Lower lobe of right lung (tissue), 2 donors: ENCODE data around the gene ATG12. TPM values are rescaled to one million over a fixed set of nuclear protein-coding genes. Genes with fewer than 3 reads are reported as not detected.
A peak's percentile ranks its signal among the peaks of the same experiment; 100 is the strongest.
"Not testable (repeated sequence)": the region's sequence is repeated elsewhere in the genome, so short reads cannot be mapped to it uniquely, and the experiment has no call there.

Experiments used
- ATAC-seq, 2 donors: fragments of 200-7000 bp; cut with Tn5 transposase; one replicate each; pipeline ENCODE4 v1.9.1; 2020 to 2022; ENCODE audit warnings: mild to moderate bottlenecking in 2 of 2, moderate library complexity in 2 of 2
- DNase-seq: peaks from one replicate; pipeline ENCODE4 v3.0.0-alpha.2; 2020
- H3K27ac ChIP-seq: fragments of 200-600 bp; one replicate; pipeline ENCODE4 v1.8.0; 2022
- H3K27me3 ChIP-seq: fragments of 200-600 bp; one replicate; pipeline ENCODE4 v1.8.0; 2022; ENCODE audit warnings: low read depth
- H3K36me3 ChIP-seq: fragments of 200-600 bp; one replicate; pipeline ENCODE4 v1.8.0; 2022; ENCODE audit warnings: mild to moderate bottlenecking
- H3K4me1 ChIP-seq: fragments of 200-600 bp; one replicate; pipeline ENCODE4 v1.8.0; 2022
- H3K4me3 ChIP-seq: fragments of 200-600 bp; one replicate; pipeline ENCODE4 v1.8.0; 2022; ENCODE audit warnings: mild to moderate bottlenecking
- H3K9me3 ChIP-seq: fragments of 200-600 bp; one replicate; pipeline ENCODE4 v1.8.0; 2022
- CTCF ChIP-seq: fragments of 200-600 bp; IDR thresholded peaks from one replicate; pipeline ENCODE4 v1.8.0; 2022; ENCODE audit warnings: antibody characterized with exemption, mild to moderate bottlenecking
- intact Hi-C: fragments of 100-400 bp; cut with DNase I; formaldehyde crosslinking; loops from one replicate; pipeline ENCODE4 v1.11.0; 2022
- total RNA-seq: library from RNA; stranded (reverse); fragmentation: NEBNext Ultra II Directional; extraction: Animal tissue kit (Norgen Biotek cat#: 25700); gene quantifications from one replicate; pipeline ENCODE4 v1.2.1, GENCODE V29; 2021
- donor health status: DM: no; HTN: yes; CAD: no; lungs with severe emphysema.

ATG12 gene
- total RNA-seq, 1 donor from 2014 or later: 35.7 TPM

DNA sequence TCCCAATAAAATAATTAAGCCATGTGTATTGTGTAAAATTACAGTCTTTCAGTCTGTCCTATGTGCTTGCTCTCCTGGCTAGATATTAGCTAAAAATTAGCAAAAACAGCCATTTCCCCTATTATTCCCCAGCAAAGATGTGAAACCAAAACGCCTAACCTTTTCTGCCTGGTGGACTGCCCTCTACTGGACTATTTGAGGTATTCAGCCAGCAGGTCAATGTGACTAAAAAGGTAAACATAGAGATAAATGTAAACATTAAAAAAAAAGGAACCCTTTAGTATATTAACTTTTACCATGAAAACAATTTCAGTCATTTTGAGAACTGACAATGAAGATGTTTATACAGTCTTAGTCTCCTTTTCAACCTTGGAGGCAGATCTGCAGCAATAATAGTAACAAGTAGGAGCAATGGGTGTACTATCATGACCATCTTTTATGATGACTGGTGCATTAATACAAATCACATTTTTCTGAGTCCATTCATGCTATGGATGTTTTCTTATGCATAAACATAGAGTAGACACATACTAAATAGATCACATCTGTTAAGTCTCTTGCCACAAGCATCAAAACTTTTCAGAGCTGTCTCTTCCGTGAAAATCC, 10.1 kb downstream of the ATG12 start:
- no peaks in the 10 kb centered on the region for H3K9me3 ChIP-seq
- peak; percentile 79 for TF ChIP-seq CTCF
- no peak overlapping the region for H3K27ac ChIP-seq
- intact Hi-C loops: no loop called here
- no peak overlapping the region for H3K4me3 ChIP-seq
- ATAC-seq: peak; percentile 67
- peaks cover 84% of the 10 kb centered on the region for H3K36me3 ChIP-seq
- DNase-seq: no peak
- no peaks in the 10 kb centered on the region for H3K4me1 ChIP-seq
- H3K27me3 ChIP-seq: no peaks in the 10 kb centered on the region

GRCh38 chr5:115829913-115830312, 11.5 kb downstream of the ATG12 start:
- H3K4me3 ChIP-seq: no peak overlapping the region
- H3K27me3 ChIP-seq: no peaks in the 10 kb centered on the region
- H3K4me1 ChIP-seq: no peaks in the 10 kb centered on the region
- H3K27ac ChIP-seq: no peak overlapping the region
- peaks cover 70% of the 10 kb centered on the region for H3K36me3 ChIP-seq
- DNase-seq (no peak), ATAC-seq (no peak)
- no peaks in the 10 kb centered on the region for H3K9me3 ChIP-seq
- intact Hi-C loops: no loop called here
- no peak for TF ChIP-seq CTCF

DNA sequence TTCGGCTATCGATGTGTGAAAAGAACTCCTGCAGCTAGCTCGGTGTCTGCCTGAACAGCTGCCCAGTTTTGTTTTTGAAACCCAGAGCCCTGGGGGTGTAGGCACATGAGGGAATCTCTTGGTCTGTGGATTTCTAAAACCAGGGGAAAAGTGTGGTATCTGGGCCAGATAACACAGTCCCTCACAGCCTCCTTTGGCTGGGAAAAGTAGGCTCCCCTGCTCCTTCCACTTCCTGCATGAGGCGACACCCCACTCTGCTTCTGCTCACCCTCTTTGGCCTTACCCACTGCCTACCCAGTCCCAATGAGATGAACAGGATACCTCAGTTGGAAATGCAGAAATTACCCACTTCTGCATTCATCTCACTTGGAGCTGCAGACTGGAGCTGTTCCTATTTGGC, 15.4 kb downstream of the ATG12 start:
- Histone ChIP-seq H3K4me3 (no peak overlapping the region), H3K27ac (no peak overlapping the region), H3K9me3 (no peaks in the 10 kb centered on the region), H3K4me1 (no peaks in the 10 kb centered on the region), H3K36me3 (peaks cover 33% of the 10 kb centered on the region), H3K27me3 (no peaks in the 10 kb centered on the region)
- TF ChIP-seq CTCF: no peak
- intact Hi-C loops: no loop called here
- no peak for ATAC-seq
- DNase-seq: no peak

DNA sequence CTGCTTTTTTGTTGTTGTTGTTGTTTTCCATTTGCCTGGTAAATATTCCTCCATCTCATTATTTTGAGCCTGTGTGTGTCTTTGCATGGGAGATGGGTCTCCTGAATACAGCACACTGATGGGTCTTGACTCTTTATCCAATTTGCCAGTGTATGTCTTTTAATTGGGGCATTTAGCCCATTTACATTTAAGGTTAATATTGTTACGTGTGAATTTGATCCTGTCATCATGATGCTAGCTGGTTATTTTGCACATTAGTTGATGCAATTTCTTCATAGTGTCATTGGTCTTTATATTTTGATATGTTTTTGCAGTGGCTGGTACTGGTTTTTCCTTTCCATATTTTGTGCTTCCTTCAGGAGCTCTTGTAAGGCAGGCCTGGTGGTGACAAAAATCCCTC, 16.4 kb downstream of the ATG12 start:
- DNase-seq, H3K27ac ChIP-seq, H3K9me3 ChIP-seq, H3K27me3 ChIP-seq, intact Hi-C loops, ATAC-seq, H3K4me1 ChIP-seq, H3K4me3 ChIP-seq: not testable (repeated sequence)
- H3K36me3 ChIP-seq: peaks cover 23% of the 10 kb centered on the region

GRCh38 chr5:115820846-115821245, 20.5 kb downstream of the ATG12 start:
- intact Hi-C loops: no loop called here
- Histone ChIP-seq H3K4me3 (no peak overlapping the region), H3K36me3 (no peaks in the 10 kb centered on the region), H3K27me3 (peaks cover 25% of the 10 kb centered on the region), H3K4me1 (peaks cover 12% of the 10 kb centered on the region), H3K27ac (no peak overlapping the region), H3K9me3 (no peaks in the 10 kb centered on the region)
- ATAC-seq (no peak), DNase-seq (no peak)
- TF ChIP-seq CTCF: no peak

- Histone ChIP-seq H3K4me1 (peaks cover 16% of the 10 kb centered on the region), H3K9me3 (no peaks in the 10 kb centered on the region), H3K4me3 (no peak overlapping the region), H3K36me3 (no peaks in the 10 kb centered on the region), H3K27me3 (peaks cover 43% of the 10 kb centered on the region), H3K27ac (no peak overlapping the region)
- ATAC-seq (no peak), DNase-seq (no peak)
- intact Hi-C loops: no loop called here
- no peak for TF ChIP-seq CTCF
These were observed 22.5 kb downstream of the ATG12 start for GRCh38 chr5:115818821-115819220.
